GM19438 (cell line): ENCODE data around the gene MED1.

Experiments used
- ATAC-seq: cut with Tn5 transposase; IDR thresholded peaks from one replicate; pipeline ENCODE4 v1.9.1; 2021; ENCODE audit warnings: low read depth; ENCODE audit not compliant: unreplicated experiment

The MED1 gene

DNA sequence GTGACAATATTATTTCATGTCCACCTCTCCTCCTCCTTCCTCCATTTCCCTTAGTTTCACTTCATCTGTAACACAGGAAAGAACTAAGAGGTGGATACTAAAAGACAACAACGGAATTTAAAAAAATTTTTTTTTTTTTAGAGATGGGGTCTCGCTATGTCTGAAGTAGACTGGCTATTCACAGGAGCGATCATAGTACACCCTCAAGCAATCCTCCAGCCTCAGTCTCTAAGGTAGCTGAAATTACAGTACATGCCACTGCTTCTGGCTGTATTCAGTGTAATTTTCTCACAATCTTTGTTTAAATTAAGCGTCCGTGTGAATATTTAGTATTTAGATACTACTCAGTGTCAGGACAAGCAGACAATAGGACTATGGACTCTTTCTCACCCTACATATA is 85.2 kb downstream of the MED1 start:
- no peak for ATAC-seq

DNA sequence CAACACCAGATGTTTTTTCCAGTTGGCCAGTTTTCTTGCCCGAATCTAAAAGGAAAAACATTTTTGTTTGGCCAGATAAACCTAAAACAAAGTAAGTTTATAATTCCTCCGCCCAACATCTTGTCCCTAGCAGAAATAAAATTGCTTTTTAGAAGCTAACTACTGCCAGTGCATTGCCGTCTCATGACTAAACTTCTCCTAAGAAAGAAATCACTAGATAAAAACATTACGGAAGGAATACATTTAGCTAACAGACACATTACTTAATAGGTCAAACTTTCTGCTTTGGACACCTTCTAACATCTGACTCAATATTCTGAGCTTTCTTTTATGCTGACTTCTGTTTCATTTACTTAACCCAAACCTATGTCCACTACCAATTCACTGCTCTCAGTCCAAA is 85.8 kb downstream of the MED1 start:
- no peak for ATAC-seq

DNA sequence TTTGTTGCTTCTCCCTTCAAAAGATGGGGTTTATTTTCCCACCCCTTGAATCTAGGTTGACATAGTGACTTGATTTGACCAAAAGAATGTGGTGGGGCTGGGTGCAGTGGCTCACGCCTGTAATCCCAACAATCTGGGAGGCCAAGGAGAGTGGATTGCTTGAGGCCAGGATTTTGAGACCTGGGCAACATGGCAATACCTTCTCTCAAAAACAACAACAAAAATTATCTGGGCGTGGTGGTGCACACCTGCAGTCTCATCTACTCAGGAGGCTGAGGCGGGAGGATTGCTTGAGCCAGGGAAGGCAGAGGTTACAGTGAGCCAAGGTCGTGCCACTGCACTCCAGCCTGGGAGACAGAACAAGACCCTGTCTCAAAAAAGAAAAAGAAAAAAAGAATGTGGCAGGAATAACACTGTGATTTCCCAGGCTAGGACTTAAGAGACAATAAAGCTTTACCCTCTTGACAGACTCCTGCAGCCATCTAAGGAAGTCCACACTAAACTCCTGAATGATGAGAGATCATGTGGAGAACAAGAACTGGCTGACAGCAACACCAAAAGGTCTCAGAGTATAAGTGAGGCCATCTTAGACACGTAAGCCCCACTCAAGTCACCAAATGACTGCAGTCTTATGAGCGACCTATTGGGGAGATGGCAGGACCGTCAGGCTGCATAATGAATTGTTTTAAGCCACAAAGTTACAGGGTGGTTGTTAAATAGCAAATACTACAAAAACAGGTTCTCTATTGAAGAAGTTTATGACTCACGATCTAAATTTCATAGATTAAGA is 86.6 kb downstream of the MED1 start:
- no peak for ATAC-seq

DNA sequence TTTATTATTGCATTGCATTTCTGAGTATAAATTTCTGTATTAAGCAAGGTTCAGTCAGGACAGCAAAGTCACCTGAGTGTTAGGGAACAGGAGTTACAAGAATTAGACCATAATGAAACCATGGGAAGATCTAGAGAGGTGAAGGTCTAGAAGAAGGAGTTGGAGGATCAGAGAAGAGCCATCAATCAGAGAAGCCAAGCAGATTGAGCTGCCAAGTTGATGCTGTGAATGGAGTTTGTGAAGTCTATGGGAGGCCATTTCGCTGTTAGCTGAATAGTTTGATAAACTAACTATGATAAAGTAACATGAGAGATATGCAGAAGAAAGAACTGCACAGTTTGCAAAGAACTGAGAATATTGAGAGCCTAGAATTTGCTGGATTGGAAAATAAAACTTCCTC is 90.0 kb downstream of the MED1 start:
- no peak for ATAC-seq

DNA sequence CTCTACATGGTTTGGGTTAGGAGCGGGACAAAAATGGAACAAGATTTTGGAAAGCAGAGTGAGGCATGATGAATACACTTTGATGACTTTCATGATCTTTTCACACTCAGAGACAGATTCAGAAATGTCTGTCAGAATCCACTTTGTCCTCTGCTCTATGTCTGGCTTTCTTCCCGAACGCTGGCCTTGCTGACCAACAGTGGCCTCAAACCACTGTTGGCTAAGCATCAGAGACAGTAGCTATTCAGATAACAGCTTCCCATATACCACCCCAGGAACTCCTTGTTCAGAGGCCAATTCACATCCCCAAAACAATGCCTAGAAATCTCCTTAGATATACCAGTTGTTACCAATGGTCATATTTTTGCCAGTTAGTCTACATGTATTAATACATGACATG is 90.5 kb downstream of the MED1 start:
- no peak for ATAC-seq

DNA sequence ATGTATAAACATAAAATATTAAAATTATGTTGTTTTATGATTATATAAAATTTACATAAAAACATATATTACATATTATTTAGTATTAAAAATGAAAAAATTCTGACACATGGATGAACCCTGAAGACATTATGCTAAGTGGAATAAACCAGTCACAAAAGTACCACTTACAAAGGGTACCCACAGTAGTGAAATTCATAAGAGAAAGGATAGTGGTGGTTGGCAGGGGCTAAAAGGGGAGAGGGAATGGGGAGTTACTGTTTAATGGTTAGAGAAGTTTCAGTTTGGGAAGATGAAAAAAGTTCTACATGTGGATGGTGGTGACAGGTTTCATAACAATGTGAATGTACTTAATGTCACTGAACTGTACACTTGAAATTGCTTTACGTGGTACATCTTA is 91.1 kb downstream of the MED1 start:
- no peak for ATAC-seq

DNA sequence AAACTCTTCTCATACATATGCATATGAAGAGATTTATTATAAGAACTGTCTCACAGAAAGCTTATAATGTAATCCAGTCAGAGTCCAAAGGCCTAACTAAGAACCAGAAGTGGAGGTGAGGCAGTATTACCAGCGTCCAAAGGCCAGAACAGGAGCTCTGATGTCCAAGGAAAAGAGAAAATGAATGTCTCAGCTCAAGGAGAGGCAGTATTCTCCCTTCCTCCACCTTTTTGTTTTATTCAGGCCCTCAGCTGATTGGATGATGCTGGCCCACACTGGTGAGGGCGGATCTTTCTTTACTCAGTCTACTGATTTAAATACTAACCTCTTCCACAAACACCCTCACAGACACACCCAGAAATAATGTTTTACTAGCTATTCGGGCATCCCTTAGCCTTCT is 93.1 kb downstream of the MED1 start:
- ATAC-seq, result no peak

DNA sequence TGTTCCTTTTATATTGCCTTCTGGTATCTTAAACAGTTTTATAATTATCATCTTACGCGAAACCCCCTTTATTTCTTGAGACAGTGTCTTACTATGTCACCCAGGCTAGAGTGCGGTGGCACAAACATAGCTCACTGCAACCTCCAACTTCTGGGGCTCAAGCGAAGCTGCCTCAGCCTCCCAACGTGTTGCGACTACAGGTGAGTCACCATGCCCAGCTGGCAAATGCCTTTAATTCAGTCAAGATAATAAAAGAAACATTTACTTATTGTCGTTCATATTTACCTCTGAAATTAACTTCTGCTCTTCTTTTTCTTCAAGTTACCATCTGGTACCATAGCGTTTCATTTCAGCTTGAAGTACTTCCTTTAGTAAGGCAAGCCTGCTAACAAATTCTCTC is 93.6 kb downstream of the MED1 start:
- no peak for ATAC-seq
